NAMALWA (cell line): ENCODE measurements around the gene HDAC10.
"Not testable (repeated sequence)": the region's sequence is repeated elsewhere in the genome, so short reads cannot be mapped to it uniquely, and the experiment has no call there.

Experiments
- DNase-seq: peaks from one replicate; pipeline ENCODE4 v3.0.0-alpha.2; 2015; ENCODE audit warnings: low spot score

HDAC10 gene

GRCh38 chr22:50285568-50286229 is 34.6 kb upstream of the HDAC10 start:
- DNase-seq: no peak

GRCh38 chr22:50284479-50284878 is 33.4 kb upstream of the HDAC10 start:
- DNase-seq: no peak

DNA sequence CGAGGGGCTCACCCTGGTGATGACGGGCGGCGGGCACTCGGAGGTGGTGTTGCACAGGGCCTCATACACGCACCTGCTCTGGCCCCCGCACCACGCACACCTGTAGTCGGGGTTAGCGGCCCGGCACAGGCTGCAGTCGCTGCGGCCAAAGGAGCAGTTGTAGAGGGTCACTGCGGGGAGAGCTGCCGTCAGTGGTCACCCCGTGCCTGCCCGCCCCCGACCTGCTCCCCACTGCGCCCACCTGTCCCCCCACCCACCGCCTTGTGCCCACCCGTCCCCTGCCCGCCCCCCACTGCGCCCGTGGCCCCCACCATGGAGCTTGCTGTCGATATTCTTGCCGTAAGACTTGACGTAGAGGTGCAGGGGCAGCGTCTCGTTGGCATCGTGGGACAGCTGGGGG is 32.8 kb upstream of the HDAC10 start:
- DNase-seq: no peak

GRCh38 chr22:50282361-50283155 is 31.5 kb upstream of the HDAC10 start:
- no peak for DNase-seq

- no peak for DNase-seq
These were observed 30.9 kb upstream of the HDAC10 start for GRCh38 chr22:50281957-50282356.

DNA sequence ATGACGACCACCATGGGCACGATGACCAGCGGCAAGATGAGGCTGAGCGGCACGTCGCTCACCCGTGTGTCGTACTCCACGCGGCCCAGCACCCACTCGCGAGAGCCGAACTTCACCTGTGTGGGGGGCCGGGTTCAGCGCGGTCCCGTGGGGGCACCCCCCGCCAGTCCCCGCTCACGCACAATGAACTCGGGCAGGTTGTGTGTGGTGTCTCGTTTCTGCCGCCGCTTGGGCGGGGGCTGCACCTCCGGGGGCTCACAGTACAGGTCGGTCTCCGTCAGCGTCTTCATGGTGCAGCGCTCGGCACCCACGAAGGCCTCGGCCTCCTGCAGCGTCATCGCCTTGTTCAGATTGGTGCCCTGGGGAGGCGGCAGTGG is 30.3 kb upstream of the HDAC10 start:
- DNase-seq: no peak

DNA sequence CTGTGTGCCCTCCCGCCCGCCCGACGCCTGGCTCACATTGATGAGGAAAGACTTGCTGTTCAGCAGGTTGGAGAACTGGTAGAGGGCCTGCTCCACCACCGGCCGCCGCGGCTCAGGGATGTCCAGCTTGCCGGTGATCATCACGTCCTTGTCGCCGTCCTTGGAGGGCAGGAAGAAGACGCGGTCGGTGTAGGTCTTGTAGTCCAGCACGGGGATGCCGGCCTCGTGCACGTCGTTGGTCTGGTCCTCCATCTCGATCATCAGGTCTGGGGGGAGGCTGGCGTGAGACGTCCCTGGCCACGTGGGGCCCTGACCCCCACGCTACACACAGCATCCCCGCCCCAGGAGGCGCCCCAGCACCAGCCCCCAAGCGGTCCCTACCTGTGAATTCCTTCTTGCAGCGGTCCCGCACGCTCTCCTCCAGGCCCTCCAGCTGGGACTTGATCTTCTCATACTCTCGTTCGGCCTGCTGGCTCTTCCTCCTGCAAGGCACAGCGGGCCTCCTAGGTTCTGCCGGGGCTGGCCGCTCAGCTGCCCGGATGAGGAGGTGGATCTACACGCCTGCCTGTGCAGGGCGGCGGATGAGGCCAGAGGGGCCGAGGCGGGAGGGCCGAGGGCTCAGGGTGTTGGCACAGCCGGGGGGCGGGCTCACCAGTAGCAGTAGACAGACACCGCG is 29.8 kb upstream of the HDAC10 start:
- DNase-seq: no peak

DNA sequence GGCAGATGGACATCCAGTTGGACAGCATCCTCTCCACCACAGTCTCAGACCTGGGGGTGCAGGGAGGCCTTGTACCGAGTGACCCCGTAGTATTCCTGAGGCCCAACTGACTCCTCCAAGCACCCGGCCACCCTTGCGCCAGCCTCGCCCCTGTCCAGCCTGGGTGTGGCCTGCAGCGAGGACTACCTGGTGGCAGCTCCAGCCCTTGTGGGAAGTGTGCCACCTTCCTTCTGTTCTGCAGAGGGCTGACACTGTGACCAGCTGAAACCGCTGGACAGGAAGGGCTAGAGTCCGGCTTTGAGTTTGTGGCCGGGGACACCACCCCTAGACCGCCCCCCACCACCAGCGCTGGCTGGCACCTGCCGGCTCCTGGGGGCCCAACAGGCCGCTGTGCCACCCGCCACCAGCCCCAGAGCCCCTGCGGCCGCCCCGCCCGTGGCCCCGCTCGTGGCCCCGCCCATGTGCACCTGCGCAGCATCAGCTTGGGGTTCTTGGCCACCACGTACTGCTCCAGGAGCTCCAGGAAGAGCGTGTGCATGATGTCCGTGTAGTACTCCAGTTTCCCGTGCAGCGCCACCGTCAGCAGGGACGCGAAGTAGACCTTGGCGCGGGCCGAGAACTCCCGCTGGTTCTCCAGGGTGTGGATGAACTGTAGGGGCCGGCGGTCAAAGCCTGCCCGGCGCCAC is 29.1 kb upstream of the HDAC10 start:
- DNase-seq: no peak

GRCh38 chr22:50278956-50279619 is 28.0 kb upstream of the HDAC10 start:
- no peak for DNase-seq

DNA sequence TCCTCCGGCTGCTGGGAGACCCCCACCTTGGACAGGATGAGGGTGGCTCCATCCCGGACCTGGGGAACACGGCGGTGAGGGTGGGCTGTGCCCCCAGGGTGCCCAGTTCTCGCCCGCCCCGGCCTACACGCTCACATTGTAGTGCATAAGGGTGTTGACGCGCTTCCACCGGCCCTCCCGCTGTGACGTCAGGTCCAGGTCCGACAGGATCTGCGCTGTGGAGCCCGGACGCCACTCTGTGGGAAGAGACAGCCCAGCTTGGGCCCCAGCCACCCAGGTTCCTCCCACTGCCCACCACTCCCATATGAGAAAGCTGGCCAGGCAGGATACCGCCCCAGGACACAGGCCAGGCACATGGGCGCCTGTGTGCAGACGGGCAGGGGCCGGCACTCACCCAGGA is 27.4 kb upstream of the HDAC10 start:
- DNase-seq: no peak

DNA sequence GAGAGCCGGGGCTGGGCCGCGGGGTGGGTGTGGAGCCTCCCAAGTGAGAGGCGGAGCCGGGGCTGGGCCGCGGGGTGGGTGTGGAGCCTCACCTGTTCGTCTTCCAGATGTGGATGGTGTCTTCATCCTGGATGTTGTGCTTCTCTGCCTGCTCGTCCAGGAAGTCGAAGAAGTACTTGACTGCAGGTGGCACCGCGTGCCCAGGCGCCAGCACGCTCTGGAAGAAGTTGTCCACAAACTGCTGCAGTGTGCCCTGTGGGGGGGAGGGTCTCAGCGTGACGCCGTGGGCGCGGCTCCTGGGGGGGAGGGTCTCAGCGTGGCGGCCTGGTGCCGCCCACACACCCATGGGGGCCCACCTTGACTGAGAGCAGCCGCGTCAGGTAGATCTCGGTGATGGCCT is 26.7 kb upstream of the HDAC10 start:
- no peak for DNase-seq

DNA sequence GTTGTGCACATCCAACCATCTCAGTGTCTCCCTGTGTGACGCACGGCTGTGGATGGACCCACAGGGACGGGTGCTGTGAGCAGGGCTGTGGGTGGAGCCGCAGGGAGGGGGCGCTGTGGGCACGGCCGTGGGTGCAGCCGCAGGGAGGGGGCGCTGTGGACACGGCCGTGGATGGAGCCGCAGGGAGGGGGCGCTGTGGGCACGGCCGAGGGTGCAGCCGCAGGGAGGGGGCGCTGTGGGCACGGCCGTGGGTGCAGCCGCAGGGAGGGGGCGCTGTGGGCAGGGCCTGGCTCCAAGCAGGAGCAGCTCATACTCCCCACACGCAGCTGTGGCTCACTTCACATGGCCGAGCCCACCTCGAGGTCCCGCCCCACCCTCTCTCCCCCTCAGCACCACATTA is 25.1 kb upstream of the HDAC10 start:
- DNase-seq: peak; percentile 91

- no peak for DNase-seq
These were observed 24.4 kb upstream of the HDAC10 start for GRCh38 chr22:50275181-50276055.

GRCh38 chr22:50274771-50275170 is 23.7 kb upstream of the HDAC10 start:
- DNase-seq: no peak

- DNase-seq: peak; percentile 73
These were observed 23.2 kb upstream of the HDAC10 start for GRCh38 chr22:50274311-50274710.

GRCh38 chr22:50273781-50274180 is 22.7 kb upstream of the HDAC10 start:
- not testable (repeated sequence) for DNase-seq

DNA sequence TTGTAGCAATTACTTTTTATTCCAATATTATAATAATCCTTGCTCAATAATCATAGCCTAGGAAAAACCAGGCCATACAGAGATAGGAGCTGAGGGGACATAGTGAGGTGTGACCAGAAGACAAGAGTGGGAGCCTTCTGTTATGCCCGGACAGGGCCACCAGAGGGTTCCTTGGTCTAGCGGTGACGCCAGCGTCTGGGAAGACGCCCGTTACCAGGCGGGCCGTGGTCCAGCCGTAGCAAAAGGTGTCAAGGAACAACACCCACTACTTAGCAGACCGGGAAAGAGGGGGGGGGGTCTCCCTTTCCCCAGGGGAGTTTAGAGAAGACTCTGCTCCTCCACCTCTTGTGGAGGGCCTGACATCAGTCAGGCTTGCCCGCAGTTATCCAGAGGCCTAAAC is 22.3 kb upstream of the HDAC10 start:
- DNase-seq: not testable (repeated sequence)

GRCh38 chr22:50272044-50272802 is 21.2 kb upstream of the HDAC10 start:
- no peak for DNase-seq

- DNase-seq: peak; percentile 65
These were observed 20.5 kb upstream of the HDAC10 start for GRCh38 chr22:50271519-50271970.
